A673 (cell line): ENCODE measurements around the gene HMG20A.

Experiments used
- CTCF ChIP-seq: fragments of 300-800, 200-600 bp; sonication (generic); conservative IDR thresholded peaks from 2 replicates; pipeline ENCODE4 v1.5.1; 2017; ENCODE audit warnings: low read depth, mild to moderate bottlenecking, antibody characterized with exemption, low read length, moderate library complexity, mixed read lengths
- EZH2 ChIP-seq: fragments of 200-600 bp; sonication (generic); IDR thresholded peaks from 2 replicates; pipeline ENCODE4 v1.6.1; 2017; ENCODE audit warnings: borderline replicate concordance, low read depth, mild to moderate bottlenecking, mixed read lengths, antibody characterized with exemption, low read length; ENCODE audit not compliant: poor library complexity, severe bottlenecking

DNA sequence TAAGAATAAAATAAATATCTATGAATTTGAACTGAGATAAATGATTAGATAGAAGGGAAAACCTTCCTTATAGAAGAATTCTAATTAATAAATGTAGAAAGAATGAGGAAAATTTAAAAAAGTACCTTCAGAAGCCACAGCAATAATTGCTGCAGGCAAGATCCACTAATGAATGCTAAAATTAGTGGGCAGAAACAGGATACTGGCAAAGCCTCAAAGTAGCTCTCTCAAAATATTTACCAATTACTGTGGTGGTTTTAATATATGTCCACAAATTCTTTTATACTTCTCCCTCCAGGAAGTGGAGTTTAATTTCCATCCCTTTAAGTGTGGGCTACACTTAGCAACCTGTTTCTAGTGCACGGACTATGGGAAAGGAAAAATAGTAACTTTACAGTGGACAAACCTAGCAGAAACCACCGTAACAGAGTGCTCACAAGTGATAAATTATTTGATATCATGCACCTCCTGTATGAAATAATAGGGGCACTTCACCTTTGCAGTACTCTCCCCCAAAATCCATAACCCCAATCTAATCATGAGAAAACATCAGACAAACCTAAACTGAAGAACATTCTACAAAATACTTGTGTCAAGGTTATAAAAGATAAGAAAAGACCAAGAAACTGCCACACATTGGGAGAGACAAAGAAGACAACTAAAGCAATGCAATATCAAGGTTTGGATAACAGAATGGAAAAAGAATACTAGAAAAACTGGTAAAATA is 7.6 kb upstream of the HMG20A start:
- no peak for TF ChIP-seq CTCF
- TF ChIP-seq EZH2 = no peak
